Liver (tissue), 9 donors: ENCODE measurements around the gene FGF12. TPM values are rescaled to one million over a fixed set of nuclear protein-coding genes. Genes with fewer than 3 reads are reported as not detected.

Experiments used
- DNase-seq: peaks from one replicate; pipeline ENCODE4 v3.0.0-alpha.2; 2017; ENCODE audit warnings: low spot score
- H3K27ac ChIP-seq, 2 donors: one replicate each; pipeline ENCODE4 v1.7.0; 2013; ENCODE audit warnings: inconsistent platforms in 2 of 2, low read length in 2 of 2, control low read depth in 1 of 2, low read depth in 1 of 2, mild to moderate bottlenecking in 1 of 2
- H3K27me3 ChIP-seq, 4 donors: one replicate each; pipeline versions ENCODE4 v1.6.1 to v1.7.0; 2013; ENCODE audit warnings: low read length in 3 of 4, inconsistent platforms in 1 of 4, mild to moderate bottlenecking in 1 of 4, moderate library complexity in 1 of 4; ENCODE audit not compliant: control insufficient read depth in 4 of 4, insufficient read depth in 4 of 4
- H3K36me3 ChIP-seq, 4 donors: one replicate each; pipeline versions ENCODE4 v1.6.1 to v1.7.0; 2013; ENCODE audit warnings: low read length in 3 of 4, mild to moderate bottlenecking in 3 of 4, low read depth in 1 of 4, moderate library complexity in 1 of 4; ENCODE audit not compliant: control insufficient read depth in 4 of 4, insufficient read depth in 3 of 4
- H3K4me1 ChIP-seq, 4 donors: one replicate each; pipeline versions ENCODE4 v1.6.1 to v1.7.0; 2013; ENCODE audit warnings: low read length in 3 of 4, mild to moderate bottlenecking in 3 of 4, moderate library complexity in 1 of 4; ENCODE audit not compliant: control insufficient read depth in 4 of 4, insufficient read depth in 4 of 4
- H3K4me3 ChIP-seq, 3 donors: one replicate each; pipeline versions ENCODE4 v1.6.1 to v1.7.0; 2013; ENCODE audit warnings: low read length in 3 of 3, control low read depth in 1 of 3, low read depth in 1 of 3, mild to moderate bottlenecking in 1 of 3
- H3K9ac ChIP-seq, 2 donors: one replicate each; pipeline ENCODE4 v1.7.0; 2013; ENCODE audit warnings: low read length in 2 of 2, mild to moderate bottlenecking in 2 of 2, moderate library complexity in 2 of 2, control low read depth in 1 of 2, low read depth in 1 of 2
- H3K9me3 ChIP-seq, 4 donors: one replicate each; pipeline versions ENCODE4 v1.6.1 to v1.7.0; 2013; ENCODE audit warnings: low read length in 3 of 4; ENCODE audit not compliant: control insufficient read depth in 4 of 4
- ATF3 ChIP-seq: IDR thresholded peaks from 2 replicates; pipeline ENCODE4 v1.6.1; 2016; ENCODE audit warnings: antibody characterized with exemption
- CTCF ChIP-seq: fragments of 150-350 bp; IDR thresholded peaks from 2 replicates; pipeline ENCODE4 v1.5.1; 2017; ENCODE audit warnings: improper control_type of control experiment, low read depth, low read length; ENCODE audit not compliant: missing input control
- EGR1 ChIP-seq, 2 donors: IDR thresholded peaks; 2 replicates each; pipeline ENCODE4 v1.6.1; 2016 to 2018; ENCODE audit warnings: antibody characterized with exemption in 2 of 2, low read depth in 2 of 2
- FOXA1 ChIP-seq: IDR thresholded peaks from 2 replicates; pipeline ENCODE4 v1.6.1; 2016; ENCODE audit warnings: antibody characterized with exemption
- GABPA ChIP-seq, 2 donors: IDR thresholded peaks in 1 of 2; conservative IDR thresholded peaks in 1 of 2; 2 replicates each; pipeline ENCODE4 v1.6.1; 2016; ENCODE audit warnings: antibody characterized with exemption in 2 of 2, mild to moderate bottlenecking in 1 of 2, moderate library complexity in 1 of 2
- HNF4A ChIP-seq, 2 donors: conservative IDR thresholded peaks; 2 replicates each; pipeline ENCODE4 v1.6.1; 2016; ENCODE audit warnings: antibody characterized with exemption in 2 of 2, mild to moderate bottlenecking in 2 of 2
- HNF4G ChIP-seq: IDR thresholded peaks from 2 replicates; pipeline ENCODE4 v1.6.1; 2016; ENCODE audit warnings: antibody characterized with exemption
- JUND ChIP-seq, 2 donors: IDR thresholded peaks; 2 replicates each; pipeline ENCODE4 v1.6.1; 2016; ENCODE audit warnings: antibody characterized with exemption in 2 of 2
- MAX ChIP-seq: IDR thresholded peaks from 2 replicates; pipeline ENCODE4 v1.6.1; 2016; ENCODE audit warnings: antibody characterized with exemption
- NR2F2 ChIP-seq: IDR thresholded peaks from 2 replicates; pipeline ENCODE4 v1.6.1; 2016; ENCODE audit warnings: antibody characterized with exemption
- RAD21 ChIP-seq, 2 donors: IDR thresholded peaks; 2 replicates each; pipeline ENCODE4 v1.6.1; 2016; ENCODE audit warnings: antibody characterized with exemption in 2 of 2, mild to moderate bottlenecking in 2 of 2
- REST ChIP-seq: IDR thresholded peaks from 2 replicates; pipeline ENCODE4 v1.6.1; 2016; ENCODE audit warnings: antibody characterized with exemption, mild to moderate bottlenecking
- RXRA ChIP-seq, 2 donors: IDR thresholded peaks; 2 replicates each; pipeline ENCODE4 v1.6.1; 2017 to 2018; ENCODE audit warnings: antibody characterized with exemption in 2 of 2, mild to moderate bottlenecking in 1 of 2
- SP1 ChIP-seq: IDR thresholded peaks from 2 replicates; pipeline ENCODE4 v1.6.1; 2018; ENCODE audit warnings: antibody characterized with exemption, mild to moderate bottlenecking
- TAF1 ChIP-seq: conservative IDR thresholded peaks from 2 replicates; pipeline ENCODE4 v1.6.1; 2016; ENCODE audit warnings: antibody characterized with exemption, mild to moderate bottlenecking
- YY1 ChIP-seq: IDR thresholded peaks from 2 replicates; pipeline ENCODE4 v1.6.1; 2016; ENCODE audit warnings: antibody characterized with exemption, mild to moderate bottlenecking
- ZBTB33 ChIP-seq: IDR thresholded peaks from 2 replicates; pipeline ENCODE4 v1.6.1; 2016; ENCODE audit warnings: antibody characterized with exemption
- WGBS: extraction: QIAGEN DNeasy Blood & Tissue Kit; methylation state at CpG from one replicate; pipeline ENCODE4 v1.1.7; 2013; 5-methylcytosine and 5-hydroxymethylcytosine counted together
- polyA plus RNA-seq, 2 donors: library from polyadenylated mRNA; stranded (reverse) in 1 of 2; unstranded in 1 of 2; fragments of 200-250 nt in 1 of 2; fragments of >200 nt in 1 of 2; fragmentation: Nextera tagmentation in 1 of 2; extraction: Ambion mirVana in 1 of 2; gene quantifications; one replicate each; pipeline versions ENCODE4 v1.2.1 to v1.2.3, GENCODE V29; 2013 to 2015
- total RNA-seq, 2 donors: library from RNA; depleted of rRNA; stranded (reverse); fragments of >200 nt; gene quantifications; one replicate each; pipeline ENCODE4 v1.2.3, GENCODE V29; 2014
- donor health status: healthy.
- donor health status: healthy.
- donor health status: healthy.
- donor health status: healthy.
- donor health status: healthy.

FGF12 gene
- total and polyA plus RNA-seq, 4 donors: 0.11 to 0.59 (median 0.19) TPM

- TF ChIP-seq SP1 (no peak), REST (no peak), HNF4G (no peak), EGR1 (IDR thresholded peaks at IDR 0.05; ENCODE audit: low read depth in 2 of 2) (no peak), TAF1 (no peak), YY1 (no peak), CTCF (no peak), NR2F2 (no peak), HNF4A (conservative IDR thresholded peaks at IDR 0.05) (no peak), RAD21 (IDR thresholded peaks at IDR 0.05) (no peak), ATF3 (no peak), RXRA (IDR thresholded peaks at IDR 0.05) (no peak), FOXA1 (no peak), MAX (no peak), ZBTB33 (no peak), GABPA (IDR thresholded peaks at IDR 0.05 in 1 of 2, conservative IDR thresholded peaks at IDR 0.05 in 1 of 2) (no peak), JUND (IDR thresholded peaks at IDR 0.05) (no peak)
Observed at GRCh38 chr3:192553707-192554106, 173.6 kb downstream of the FGF12 start.

GRCh38 chr3:192550356-192550755 is 177.0 kb downstream of the FGF12 start:
- TF ChIP-seq FOXA1: no peak
- TF ChIP-seq HNF4A (conservative IDR thresholded peaks at IDR 0.05): no peak
- no peak for TF ChIP-seq RXRA (IDR thresholded peaks at IDR 0.05)
- Histone ChIP-seq H3K27me3 (no peaks in the 10 kb centered on the region), H3K27ac (no peak overlapping the region), H3K4me1 (no peaks in the 10 kb centered on the region), H3K9me3 (no peaks in the 10 kb centered on the region), H3K9ac (no peak overlapping the region), H3K36me3 (no peaks in the 10 kb centered on the region), H3K4me3 (no peak overlapping the region)
- WGBS: 49% methylated on average over 1 of the region's 1 CpG
- no peak for DNase-seq

More at GRCh38 chr3:192553707-192554106, 173.6 kb downstream of the FGF12 start:
- Histone ChIP-seq H3K9me3 (peaks cover 0 to 6% (median 0%) of the 10 kb centered on the region in 4 donors), H3K27me3 (no peaks in the 10 kb centered on the region), H3K9ac (no peak overlapping the region), H3K36me3 (no peaks in the 10 kb centered on the region), H3K27ac (no peak overlapping the region), H3K4me3 (no peak overlapping the region), H3K4me1 (no peaks in the 10 kb centered on the region)
- DNase-seq: no peak
- 72% methylated on average over 5 of the region's 5 CpGs for WGBS
